Myocyte (in vitro differentiated cells): Measurements from ENCODE around the gene TNIP2. TPM values are rescaled to one million over a fixed set of nuclear protein-coding genes. Genes with fewer than 3 reads are reported as not detected.

ENCODE experiments used
- DNase-seq: peaks from one replicate; pipeline ENCODE4 v3.0.0-alpha.2; 2012; ENCODE audit warnings: low read depth
- polyA plus RNA-seq: library from polyadenylated mRNA; unstranded; fragments of >200 nt; gene quantifications from one replicate; pipeline ENCODE4 v1.2.1, GENCODE V29; 2012; ENCODE audit warnings: missing spikeins
- total RNA-seq: library from RNA; depleted of rRNA; stranded (reverse); fragments of >200 nt; gene quantifications from 2 replicates; pipeline ENCODE4 v1.2.3, GENCODE V29; 2014

TNIP2 gene
- total RNA-seq, result 32.3 and 54.5 TPM in 2 replicates
- 25.1 TPM for polyA plus RNA-seq

- peak; percentile 82 for DNase-seq
Measured at GRCh38 chr4:2755821-2756690, at the start of gene TNIP2. Gene TNIP2, minus strand, starts transcription at chr4:2756336. Its CDS starts 47 bp downstream, at chr4:2756289.

GRCh38 chr4:2804973-2805501 lies 48.9 kb upstream of the TNIP2 start:
- DNase-seq, result no peak

GRCh38 chr4:2804449-2804972 lies 48.4 kb upstream of the TNIP2 start:
- no peak for DNase-seq

- DNase-seq, result no peak
Measured at GRCh38 chr4:2803624-2804448, 47.7 kb upstream of the TNIP2 start.

GRCh38 chr4:2802618-2803531 lies 46.7 kb upstream of the TNIP2 start:
- no peak for DNase-seq

- DNase-seq, result no peak
Measured at GRCh38 chr4:2800691-2801596, 44.8 kb upstream of the TNIP2 start.

- DNase-seq, result no peak
Measured at GRCh38 chr4:2799971-2800690, 44.0 kb upstream of the TNIP2 start.

- DNase-seq, result no peak
Measured at GRCh38 chr4:2799224-2799911, 43.2 kb upstream of the TNIP2 start.

GRCh38 chr4:2798399-2799223 lies 42.5 kb upstream of the TNIP2 start:
- DNase-seq, result no peak

GRCh38 chr4:2797545-2798305 lies 41.6 kb upstream of the TNIP2 start:
- no peak for DNase-seq

GRCh38 chr4:2796849-2797544 lies 40.9 kb upstream of the TNIP2 start:
- DNase-seq, result no peak

- no peak for DNase-seq
Measured at GRCh38 chr4:2795893-2796848, 40.0 kb upstream of the TNIP2 start.

GRCh38 chr4:2795300-2795892 lies 39.3 kb upstream of the TNIP2 start:
- DNase-seq, result no peak
